Lung (tissue), 12 donors: ENCODE results near the gene CA5A. TPM values are rescaled to one million over a fixed set of nuclear protein-coding genes. Genes with fewer than 3 reads are reported as not detected.
A peak's percentile ranks its signal among the peaks of the same experiment; 100 is the strongest.

Source experiments
- ATAC-seq: fragments of 200-7000 bp; cut with Tn5 transposase; one replicate; pipeline ENCODE4 v1.9.1; 2020; ENCODE audit warnings: moderate number of reproducible peaks; ENCODE audit not compliant: insufficient read depth, low FRiP score
- DNase-seq, 3 donors: peaks; one replicate each; pipeline ENCODE4 v3.0.0-alpha.2; 2013 to 2017
- H3K27ac ChIP-seq, 2 donors: one replicate each; pipeline ENCODE4 v1.5.1; 2013; ENCODE audit warnings: mild to moderate bottlenecking in 2 of 2, moderate library complexity in 2 of 2, control low read depth in 1 of 2, inconsistent platforms in 1 of 2, low read depth in 1 of 2, low read length in 1 of 2
- H3K27me3 ChIP-seq, 3 donors: one replicate each; pipeline ENCODE4 v1.5.1; 2013; ENCODE audit warnings: low read length in 2 of 3; ENCODE audit not compliant: control insufficient read depth in 3 of 3, insufficient read depth in 3 of 3
- H3K36me3 ChIP-seq, 4 donors: one replicate each; pipeline ENCODE4 v1.5.1; 2013; ENCODE audit warnings: low read length in 4 of 4, mild to moderate bottlenecking in 1 of 4, moderate library complexity in 1 of 4; ENCODE audit not compliant: control insufficient read depth in 4 of 4, insufficient read depth in 4 of 4
- H3K4me1 ChIP-seq, 5 donors: one replicate each; pipeline ENCODE4 v1.5.1; 2013; ENCODE audit warnings: low read length in 5 of 5, mild to moderate bottlenecking in 2 of 5, moderate library complexity in 1 of 5; ENCODE audit not compliant: control insufficient read depth in 5 of 5, insufficient read depth in 5 of 5
- H3K4me3 ChIP-seq: one replicate; pipeline ENCODE4 v1.5.1; 2013; ENCODE audit warnings: mild to moderate bottlenecking, control low read depth, moderate library complexity
- H3K9ac ChIP-seq, 2 donors: one replicate each; pipeline ENCODE4 v1.5.1; 2013; ENCODE audit warnings: low read length in 2 of 2, control low read depth in 1 of 2; ENCODE audit not compliant: insufficient read depth in 1 of 2
- H3K9me3 ChIP-seq, 4 donors: one replicate each; pipeline ENCODE4 v1.5.1; 2013; ENCODE audit warnings: low read length in 3 of 4, mild to moderate bottlenecking in 1 of 4, moderate library complexity in 1 of 4; ENCODE audit not compliant: control insufficient read depth in 4 of 4, insufficient read depth in 3 of 4
- WGBS, 2 donors: extraction: QIAGEN DNeasy Blood & Tissue Kit; methylation state at CpG; one replicate each; pipeline ENCODE4 v1.1.7; 2013; 5-methylcytosine and 5-hydroxymethylcytosine counted together
- polyA plus RNA-seq, 2 donors: library from polyadenylated mRNA; stranded (reverse); fragments of 200-250 nt; gene quantifications; one replicate each; pipeline ENCODE4 v1.2.1, GENCODE V29; 2013
- total RNA-seq, 2 donors: library from RNA; depleted of rRNA in 1 of 2; stranded (reverse); fragments of >200 nt in 1 of 2; gene quantifications; one replicate each; pipeline ENCODE4 v1.2.1, GENCODE V29; 2014 to 2021
- TF ChIP-seq, protein P1 (sequence below): IDR thresholded peaks from 2 replicates; pipeline ENCODE4 v1.5.1; 2012; ENCODE audit warnings: mild to moderate bottlenecking; ENCODE audit errors: control extremely low read depth, extremely low read depth
- donor health status: control.
- donor health status: control.
- donor health status: Bipolar disorder and iron deficiency.
- donor health status: healthy.
- donor health status: DM: yes; HTN: yes; CAD: no.

CA5A gene
- total and polyA plus RNA-seq, 4 donors: 0.03 to 0.63 (median 0.14) TPM; not detected in 1

- ATAC-seq (no peak), DNase-seq (no peak)
- 82 to 86% methylated on average over 17 of the region's 17 CpGs for WGBS, 2 donors
These were observed 4.8 kb downstream of the CA5A start for GRCh38 chr16:87931504-87931903.

GRCh38 chr16:87930456-87930855 is 5.9 kb downstream of the CA5A start:
- no peaks in the 10 kb centered on the region for H3K36me3 ChIP-seq
- peaks cover 0 to 2% (median 0%) of the 10 kb centered on the region in 4 donors for H3K9me3 ChIP-seq
- 57 to 64% methylated on average over 11 of the region's 11 CpGs for WGBS, 2 donors
- H3K27me3 ChIP-seq: peaks cover 0 to 2% (median 0%) of the 10 kb centered on the region in 3 donors
- ATAC-seq (no peak), DNase-seq (peak in 1 of 3 donors; percentile 22)
- H3K4me3 ChIP-seq: no peak overlapping the region
- H3K27ac ChIP-seq: no peak overlapping the region
- TF ChIP-seq, protein P1, sequence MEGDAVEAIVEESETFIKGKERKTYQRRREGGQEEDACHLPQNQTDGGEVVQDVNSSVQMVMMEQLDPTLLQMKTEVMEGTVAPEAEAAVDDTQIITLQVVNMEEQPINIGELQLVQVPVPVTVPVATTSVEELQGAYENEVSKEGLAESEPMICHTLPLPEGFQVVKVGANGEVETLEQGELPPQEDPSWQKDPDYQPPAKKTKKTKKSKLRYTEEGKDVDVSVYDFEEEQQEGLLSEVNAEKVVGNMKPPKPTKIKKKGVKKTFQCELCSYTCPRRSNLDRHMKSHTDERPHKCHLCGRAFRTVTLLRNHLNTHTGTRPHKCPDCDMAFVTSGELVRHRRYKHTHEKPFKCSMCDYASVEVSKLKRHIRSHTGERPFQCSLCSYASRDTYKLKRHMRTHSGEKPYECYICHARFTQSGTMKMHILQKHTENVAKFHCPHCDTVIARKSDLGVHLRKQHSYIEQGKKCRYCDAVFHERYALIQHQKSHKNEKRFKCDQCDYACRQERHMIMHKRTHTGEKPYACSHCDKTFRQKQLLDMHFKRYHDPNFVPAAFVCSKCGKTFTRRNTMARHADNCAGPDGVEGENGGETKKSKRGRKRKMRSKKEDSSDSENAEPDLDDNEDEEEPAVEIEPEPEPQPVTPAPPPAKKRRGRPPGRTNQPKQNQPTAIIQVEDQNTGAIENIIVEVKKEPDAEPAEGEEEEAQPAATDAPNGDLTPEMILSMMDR: no peak
- no peaks in the 10 kb centered on the region for H3K4me1 ChIP-seq
- no peak overlapping the region for H3K9ac ChIP-seq

More at GRCh38 chr16:87931504-87931903, 4.8 kb downstream of the CA5A start:
- H3K9me3 ChIP-seq: peaks cover 0 to 2% (median 0%) of the 10 kb centered on the region in 4 donors
- H3K27me3 ChIP-seq: no peaks in the 10 kb centered on the region
- no peak overlapping the region for H3K27ac ChIP-seq
- no peaks in the 10 kb centered on the region for H3K4me1 ChIP-seq
- H3K4me3 ChIP-seq: no peak overlapping the region
- TF ChIP-seq, protein P1: no peak
- no peak overlapping the region for H3K9ac ChIP-seq
- no peaks in the 10 kb centered on the region for H3K36me3 ChIP-seq

DNA sequence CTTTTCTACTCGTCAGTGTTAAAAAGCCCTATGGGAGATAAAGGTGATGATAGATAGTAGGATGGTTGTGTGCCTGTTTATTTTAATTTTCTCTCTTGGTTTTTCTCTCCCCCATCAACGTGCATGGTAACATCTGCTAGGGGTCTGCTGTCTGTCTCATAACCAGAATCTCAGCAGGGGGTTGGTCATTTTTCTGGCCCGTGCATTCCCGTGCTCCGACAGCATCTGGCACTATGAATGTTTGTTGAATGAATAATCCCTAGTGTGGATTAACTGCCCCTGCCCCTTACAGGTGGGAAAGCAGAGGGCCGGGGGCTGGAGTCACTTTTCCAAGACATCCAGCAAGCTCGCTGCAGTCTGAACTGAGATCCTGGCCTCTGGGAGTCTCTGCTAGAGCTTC is 6.3 kb downstream of the CA5A start:
- 76 to 86% methylated on average over 7 of the region's 7 CpGs for WGBS, 2 donors
- TF ChIP-seq, protein P1: no peak
- ATAC-seq: no peak

GRCh38 chr16:87927195-87927562 is 9.2 kb downstream of the CA5A start:
- Histone ChIP-seq H3K4me3 (no peak overlapping the region), H3K27ac (no peak overlapping the region), H3K9ac (no peak overlapping the region), H3K4me1 (no peaks in the 10 kb centered on the region), H3K36me3 (no peaks in the 10 kb centered on the region), H3K9me3 (no peaks in the 10 kb centered on the region), H3K27me3 (peaks cover 0 to 2% (median 0%) of the 10 kb centered on the region in 3 donors)
- WGBS, 2 donors: 35 to 36% methylated on average over 4 of the region's 4 CpGs
- DNase-seq (no peak), ATAC-seq (no peak)
- TF ChIP-seq, protein P1: no peak

More for the DNA sequence above, 6.3 kb downstream of the CA5A start:
- Histone ChIP-seq H3K4me1 (no peaks in the 10 kb centered on the region), H3K27me3 (peaks cover 0 to 2% (median 0%) of the 10 kb centered on the region in 3 donors), H3K27ac (no peak overlapping the region), H3K36me3 (no peaks in the 10 kb centered on the region), H3K4me3 (no peak overlapping the region), H3K9me3 (peaks cover 0 to 2% (median 0%) of the 10 kb centered on the region in 4 donors), H3K9ac (no peak overlapping the region)
- DNase-seq: no peak
